22Rv1 (cell line): ENCODE measurements around the gene NR1D1.

ENCODE experiments used
- H3K27ac ChIP-seq: fragments of 450-650 bp; 2 replicates; pipeline ENCODE4 v1.5.1; 2017
- CTCF ChIP-seq: fragments of 450-650 bp; IDR thresholded peaks from 2 replicates; pipeline ENCODE4 v1.5.1; 2017; ENCODE audit warnings: mild to moderate bottlenecking
- ZFX ChIP-seq: fragments of 450-650 bp; IDR thresholded peaks from 2 replicates; pipeline ENCODE4 v1.6.1; 2017; ENCODE audit warnings: antibody characterized with exemption, borderline replicate concordance

NR1D1 gene

GRCh38 chr17:40087049-40087794 is 13.2 kb downstream of the NR1D1 start:
- TF ChIP-seq ZFX (no peak), CTCF (no peak)
- no peak overlapping the region for H3K27ac ChIP-seq

- TF ChIP-seq ZFX, result no peak
- peak; percentile 87 for TF ChIP-seq CTCF
- H3K27ac ChIP-seq, result no peak overlapping the region
Observed at GRCh38 chr17:40086150-40087044, 14.0 kb downstream of the NR1D1 start.

GRCh38 chr17:40084477-40084876 is 15.9 kb downstream of the NR1D1 start:
- no peak for TF ChIP-seq CTCF
- TF ChIP-seq ZFX, result no peak
- no peak overlapping the region for H3K27ac ChIP-seq

- TF ChIP-seq CTCF (no peak), ZFX (no peak)
- H3K27ac ChIP-seq, result no peak overlapping the region
Observed at GRCh38 chr17:40079545-40079944, 20.8 kb downstream of the NR1D1 start.

GRCh38 chr17:40076591-40076990 is 23.8 kb downstream of the NR1D1 start:
- no peak overlapping the region for H3K27ac ChIP-seq

GRCh38 chr17:40075942-40076498 is 24.4 kb downstream of the NR1D1 start:
- TF ChIP-seq CTCF, result no peak
- no peak for TF ChIP-seq ZFX
- no peak overlapping the region for H3K27ac ChIP-seq

More at GRCh38 chr17:40076591-40076990, 23.8 kb downstream of the NR1D1 start:
- TF ChIP-seq CTCF, result no peak
- TF ChIP-seq ZFX, result no peak
